Stimulated activated memory B cell treated with anti-CD40 and anti-IgM and Interleukin-4, amounts not matched to agents 10 μg/mL and 1 μg/mL and 100 μg/mL, for 72 hours (primary cell): Measurements from ENCODE around the gene EMC9.
A peak's percentile ranks its signal among the peaks of the same experiment; 100 is the strongest.

Source experiments
- ATAC-seq: fragments of 150-1000 bp; cut with Tn5 transposase; 2 replicates; pipeline ENCODE4 v1.10.0; 2021
- H3K27ac Mint-ChIP-seq: one replicate; pipeline ENCODE4 v1.8.0; 2022; ENCODE audit warnings: mild to moderate bottlenecking, mixed read lengths
- H3K27me3 Mint-ChIP-seq: one replicate; pipeline ENCODE4 v1.8.0; 2022; ENCODE audit warnings: mixed read lengths
- H3K36me3 Mint-ChIP-seq: one replicate; pipeline ENCODE4 v1.8.0; 2022; ENCODE audit warnings: mixed read lengths
- H3K4me1 Mint-ChIP-seq: one replicate; pipeline ENCODE4 v1.8.0; 2022; ENCODE audit warnings: mixed read lengths
- H3K4me3 Mint-ChIP-seq: one replicate; pipeline ENCODE4 v1.8.0; 2022; ENCODE audit warnings: mild to moderate bottlenecking, moderate library complexity, mixed read lengths
- H3K9me3 Mint-ChIP-seq: one replicate; pipeline ENCODE4 v1.8.0; 2022; ENCODE audit warnings: mixed read lengths

EMC9 gene

DNA sequence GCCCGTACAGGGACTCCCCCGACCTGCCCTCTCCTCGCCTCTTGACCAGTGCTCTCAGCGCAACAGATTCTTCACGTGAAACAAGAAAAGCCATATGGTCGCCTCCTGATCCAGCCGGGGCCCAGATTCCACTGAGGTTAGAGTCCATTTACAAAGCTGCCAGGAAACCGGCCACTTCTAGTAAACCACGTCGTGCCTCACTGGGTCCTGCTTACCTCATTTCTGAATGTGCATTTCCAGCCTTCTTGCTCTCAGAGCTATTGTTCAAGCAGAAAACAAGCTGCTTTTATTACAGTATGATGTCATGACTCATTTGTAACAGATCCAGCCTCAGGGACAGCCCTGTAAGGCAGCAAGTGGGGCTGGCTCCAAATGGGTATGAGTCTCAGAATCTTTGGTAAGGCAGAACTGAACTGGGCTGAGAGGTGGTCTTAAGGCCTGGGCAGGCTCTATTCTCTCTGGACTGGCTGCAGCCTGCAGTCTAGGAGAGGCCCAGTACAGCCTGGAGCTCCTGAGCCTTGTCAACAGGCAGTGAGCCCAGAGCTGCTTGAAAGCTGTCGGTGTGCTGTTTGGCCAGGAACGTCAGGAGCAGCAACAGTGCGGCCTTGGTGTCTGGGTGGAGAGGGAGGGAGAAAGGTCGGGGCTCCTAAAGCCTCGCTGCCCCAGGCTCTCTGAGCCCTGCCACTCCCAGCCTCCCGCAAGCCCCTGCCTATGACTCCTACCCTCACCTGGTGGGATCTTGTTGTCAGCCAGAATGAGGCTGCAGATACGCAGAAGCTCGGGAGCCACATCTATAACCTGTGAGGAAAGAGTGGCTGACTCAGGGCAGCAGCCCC lies 38.8 kb upstream of the EMC9 start:
- no peaks in the 10 kb centered on the region for H3K27me3 Mint-ChIP-seq
- H3K4me3 Mint-ChIP-seq = no peak overlapping the region
- no peak overlapping the region for H3K27ac Mint-ChIP-seq
- peaks cover 71% of the 10 kb centered on the region for H3K36me3 Mint-ChIP-seq
- peaks cover 14% of the 10 kb centered on the region for H3K4me1 Mint-ChIP-seq
- no peak for ATAC-seq
- H3K9me3 Mint-ChIP-seq = no peaks in the 10 kb centered on the region

DNA sequence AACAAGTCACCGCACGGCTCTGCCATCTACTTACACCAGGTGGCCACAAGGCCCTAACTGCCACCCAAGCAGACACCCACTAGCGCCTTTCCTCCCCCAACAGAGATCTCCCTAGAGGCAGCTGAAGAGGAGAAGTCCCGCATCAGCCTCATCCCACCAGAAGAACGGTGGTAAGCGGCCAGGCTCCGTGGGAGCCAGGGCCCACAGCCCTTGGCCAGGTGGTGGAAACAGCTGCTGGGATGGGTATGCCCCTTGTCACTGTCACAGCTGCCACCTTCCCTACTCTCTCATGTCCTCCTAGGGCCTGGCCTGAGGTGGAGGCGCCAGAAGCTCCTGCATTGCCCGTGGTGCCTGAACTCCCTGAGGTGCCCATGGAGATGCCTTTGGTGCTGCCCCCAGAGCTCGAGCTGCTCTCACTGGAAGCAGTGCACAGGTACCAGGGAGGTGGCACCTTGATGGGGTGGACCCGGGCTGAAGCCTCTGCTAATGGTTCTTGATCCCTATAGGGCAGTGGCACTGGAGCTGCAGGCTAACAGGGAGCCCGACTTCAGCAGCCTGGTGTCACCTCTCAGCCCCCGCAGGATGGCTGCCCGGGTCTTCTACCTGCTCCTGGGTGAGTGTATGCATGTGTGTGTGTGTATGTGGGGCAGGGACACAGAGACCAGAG lies 38.0 kb upstream of the EMC9 start:
- no peak for ATAC-seq
- H3K9me3 Mint-ChIP-seq = no peaks in the 10 kb centered on the region
- peaks cover 14% of the 10 kb centered on the region for H3K4me1 Mint-ChIP-seq
- no peaks in the 10 kb centered on the region for H3K27me3 Mint-ChIP-seq
- no peak overlapping the region for H3K4me3 Mint-ChIP-seq
- peak overlapping the region; percentile 38 for H3K27ac Mint-ChIP-seq
- peaks cover 71% of the 10 kb centered on the region for H3K36me3 Mint-ChIP-seq

DNA sequence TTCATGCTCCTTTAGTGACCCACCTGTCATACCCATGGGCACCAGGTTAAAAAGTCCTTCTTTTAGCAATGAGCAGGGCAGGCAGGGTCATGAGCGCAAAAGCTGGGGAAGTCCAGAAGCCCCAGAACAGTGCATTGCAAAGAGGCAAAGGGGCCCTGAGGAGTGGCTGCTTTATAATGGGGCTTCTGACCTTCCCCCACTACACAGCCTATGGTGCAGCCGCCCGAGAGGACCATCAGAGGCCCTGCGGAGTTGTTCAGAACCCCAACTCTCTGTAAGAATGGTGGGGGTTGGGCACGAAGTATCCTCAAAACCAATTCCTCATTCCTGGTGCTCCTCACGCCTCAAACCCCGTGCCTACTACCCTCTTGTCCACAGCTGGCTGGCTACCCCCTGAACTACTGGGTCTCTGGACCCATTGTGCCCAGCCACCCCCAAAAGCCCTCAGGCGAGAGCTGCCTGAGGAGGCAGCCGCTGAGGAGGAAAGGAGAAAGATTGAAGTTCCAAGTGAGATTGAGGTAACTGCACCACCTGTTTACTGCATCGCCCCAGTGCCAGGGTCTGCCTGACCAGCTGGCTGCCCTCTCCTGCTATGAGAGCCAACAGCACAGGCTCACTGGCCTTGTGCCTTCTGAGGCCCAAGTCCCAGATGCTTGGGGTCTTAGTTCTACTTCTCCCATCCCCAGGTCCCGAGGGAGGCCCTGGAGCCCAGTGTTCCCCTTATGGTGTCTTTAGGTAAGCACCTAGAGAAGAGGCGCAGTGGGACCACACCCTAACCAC lies 37.2 kb upstream of the EMC9 start:
- H3K27me3 Mint-ChIP-seq = no peaks in the 10 kb centered on the region
- ATAC-seq = no peak
- H3K4me3 Mint-ChIP-seq = no peak overlapping the region
- H3K36me3 Mint-ChIP-seq = peaks cover 68% of the 10 kb centered on the region
- no peaks in the 10 kb centered on the region for H3K9me3 Mint-ChIP-seq
- H3K4me1 Mint-ChIP-seq = peaks cover 14% of the 10 kb centered on the region
- H3K27ac Mint-ChIP-seq = peak overlapping the region; percentile 38

DNA sequence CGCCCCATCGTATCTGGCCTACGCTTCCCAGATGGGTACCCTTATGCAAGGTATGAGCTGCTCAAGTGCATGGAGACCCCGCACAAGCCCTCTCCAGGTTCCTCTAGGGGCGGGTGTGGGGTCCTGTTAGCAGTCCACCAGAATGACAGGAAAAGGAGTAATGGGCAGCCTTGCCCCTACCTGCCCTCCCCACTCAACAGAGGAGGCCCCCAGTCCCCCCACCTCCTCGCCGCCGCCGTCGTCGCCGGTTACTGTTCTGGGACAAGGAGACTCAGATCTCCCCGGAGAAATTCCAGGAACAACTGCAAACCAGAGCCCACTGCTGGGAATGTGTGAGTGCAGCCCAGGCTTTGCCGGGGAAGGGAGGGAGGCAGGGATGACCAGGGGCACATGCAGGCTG lies 36.5 kb upstream of the EMC9 start:
- H3K27ac Mint-ChIP-seq = no peak overlapping the region
- no peak for ATAC-seq
- peaks cover 14% of the 10 kb centered on the region for H3K4me1 Mint-ChIP-seq
- peaks cover 61% of the 10 kb centered on the region for H3K36me3 Mint-ChIP-seq
- H3K9me3 Mint-ChIP-seq = no peaks in the 10 kb centered on the region
- no peak overlapping the region for H3K4me3 Mint-ChIP-seq
- H3K27me3 Mint-ChIP-seq = no peaks in the 10 kb centered on the region

DNA sequence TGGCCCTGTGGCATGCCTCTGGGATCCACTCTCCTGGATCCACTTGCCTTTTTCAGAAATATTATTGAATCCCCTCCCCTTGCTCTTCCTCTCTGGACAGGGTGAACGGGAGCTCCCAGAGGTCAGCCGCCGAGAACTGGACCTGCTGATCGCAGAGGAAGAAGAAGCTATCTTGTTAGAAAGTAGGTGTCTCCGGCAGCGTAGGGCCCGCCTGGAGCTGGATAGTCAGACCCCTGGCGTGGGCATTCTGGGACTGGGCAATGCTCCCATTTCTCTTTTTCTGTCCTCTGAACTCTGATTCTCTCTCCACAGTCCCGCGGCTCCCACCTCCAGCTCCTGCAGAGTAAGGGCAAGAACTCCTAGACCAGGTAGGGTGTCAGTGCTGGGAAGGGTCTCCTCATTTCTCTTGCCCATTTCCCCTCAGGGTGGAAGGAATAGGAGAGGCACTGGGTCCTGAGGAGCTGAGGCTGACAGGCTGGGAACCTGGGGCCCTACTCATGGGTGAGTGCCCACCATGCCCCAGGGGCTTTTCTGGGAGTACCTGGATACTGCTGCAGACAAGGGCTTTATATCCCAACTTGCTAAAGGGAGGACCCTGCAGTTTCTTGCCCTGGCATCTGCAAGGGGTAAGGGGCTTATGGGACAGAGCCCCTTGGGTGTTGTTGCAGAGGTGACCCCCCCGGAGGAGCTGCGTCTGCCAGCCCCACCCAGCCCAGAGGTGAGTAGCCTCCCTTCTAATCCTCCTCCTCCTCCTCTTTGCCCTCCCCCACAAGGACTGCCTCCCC lies 35.8 kb upstream of the EMC9 start:
- no peak overlapping the region for H3K4me3 Mint-ChIP-seq
- ATAC-seq = no peak
- no peak overlapping the region for H3K27ac Mint-ChIP-seq
- no peaks in the 10 kb centered on the region for H3K9me3 Mint-ChIP-seq
- H3K4me1 Mint-ChIP-seq = peaks cover 17% of the 10 kb centered on the region
- no peaks in the 10 kb centered on the region for H3K27me3 Mint-ChIP-seq
- H3K36me3 Mint-ChIP-seq = peaks cover 55% of the 10 kb centered on the region

- no peak for ATAC-seq
- Mint-ChIP-seq H3K36me3 (peaks cover 50% of the 10 kb centered on the region), H3K27ac (no peak overlapping the region), H3K9me3 (no peaks in the 10 kb centered on the region), H3K27me3 (no peaks in the 10 kb centered on the region), H3K4me3 (no peak overlapping the region), H3K4me1 (peaks cover 24% of the 10 kb centered on the region)
These were observed 35.2 kb upstream of the EMC9 start for GRCh38 chr14:24176599-24176998.

DNA sequence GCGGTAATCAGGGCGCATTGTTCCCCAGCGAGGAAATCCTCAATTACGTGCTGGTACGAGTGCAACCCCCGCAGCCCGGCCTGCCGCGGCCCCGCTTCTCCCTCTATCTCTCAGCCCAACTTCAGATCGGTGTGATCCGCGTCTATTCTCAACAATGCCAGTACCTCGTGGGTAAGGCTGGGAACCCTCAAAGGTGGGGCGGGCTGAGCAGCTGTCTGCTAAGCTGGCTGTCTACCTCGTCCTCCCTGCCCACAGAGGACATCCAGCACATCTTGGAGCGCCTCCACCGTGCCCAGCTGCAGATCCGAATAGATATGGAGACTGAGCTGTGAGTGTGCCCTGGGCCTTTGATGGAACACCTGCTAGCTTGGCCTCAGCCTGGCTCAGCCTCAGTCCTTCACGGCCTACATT lies 31.5 kb upstream of the EMC9 start:
- no peaks in the 10 kb centered on the region for H3K27me3 Mint-ChIP-seq
- no peaks in the 10 kb centered on the region for H3K9me3 Mint-ChIP-seq
- H3K36me3 Mint-ChIP-seq = peaks cover 40% of the 10 kb centered on the region
- peaks cover 14% of the 10 kb centered on the region for H3K4me1 Mint-ChIP-seq
- no peak for ATAC-seq
- H3K27ac Mint-ChIP-seq = peak overlapping the region; percentile 91
- peak overlapping the region; percentile 55 for H3K4me3 Mint-ChIP-seq

DNA sequence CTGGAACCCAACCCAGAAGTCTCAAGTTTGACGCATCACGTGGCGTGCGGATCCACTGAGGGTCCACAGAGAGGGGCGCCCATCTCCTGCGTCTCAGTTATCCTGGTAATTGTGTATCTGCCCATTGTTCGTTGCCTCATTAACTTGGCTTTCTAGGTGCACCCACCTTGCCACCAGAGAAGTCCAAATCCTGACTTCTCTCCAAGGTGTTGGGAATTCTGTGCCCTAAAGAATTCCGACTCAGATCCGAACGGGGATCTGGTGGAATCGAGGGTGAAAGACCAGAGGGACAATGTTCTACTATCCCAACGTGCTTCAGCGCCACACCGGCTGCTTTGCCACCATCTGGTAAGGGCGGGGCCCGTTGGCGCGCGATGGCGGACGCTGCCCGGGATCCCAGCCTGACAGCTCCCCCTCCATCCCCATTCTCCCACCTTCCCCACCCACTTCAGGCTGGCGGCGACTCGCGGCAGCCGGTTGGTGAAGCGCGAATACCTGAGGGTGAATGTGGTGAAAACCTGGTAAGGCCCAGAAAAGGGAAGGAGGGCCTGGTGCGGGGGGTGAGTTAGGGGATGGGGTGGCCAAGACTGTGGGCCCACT lies 31.0 kb upstream of the EMC9 start:
- Mint-ChIP-seq H3K27ac (peak overlapping the region; percentile 91), H3K4me1 (peaks cover 14% of the 10 kb centered on the region), H3K27me3 (no peaks in the 10 kb centered on the region), H3K9me3 (no peaks in the 10 kb centered on the region), H3K36me3 (peaks cover 40% of the 10 kb centered on the region), H3K4me3 (peak overlapping the region; percentile 90)
- no peak for ATAC-seq

GRCh38 chr14:24171422-24172260 lies 30.2 kb upstream of the EMC9 start, which contains the start of gene REC8:
Gene REC8 (plus strand): TSS chr14:24172080. CDS start chr14:24172553, 473 bp downstream.
- ATAC-seq = peak; percentile 93
- H3K4me3 Mint-ChIP-seq = peak within 1 kb of the TSS; percentile 90
- peak within 1 kb of the TSS; percentile 91 for H3K27ac Mint-ChIP-seq
- peaks cover 14% of the 10 kb centered on the region for H3K4me1 Mint-ChIP-seq
- no peaks in the 10 kb centered on the region for H3K9me3 Mint-ChIP-seq
- no peaks in the 10 kb centered on the region for H3K27me3 Mint-ChIP-seq
- H3K36me3 Mint-ChIP-seq = peaks cover 42% of the 10 kb centered on the region

DNA sequence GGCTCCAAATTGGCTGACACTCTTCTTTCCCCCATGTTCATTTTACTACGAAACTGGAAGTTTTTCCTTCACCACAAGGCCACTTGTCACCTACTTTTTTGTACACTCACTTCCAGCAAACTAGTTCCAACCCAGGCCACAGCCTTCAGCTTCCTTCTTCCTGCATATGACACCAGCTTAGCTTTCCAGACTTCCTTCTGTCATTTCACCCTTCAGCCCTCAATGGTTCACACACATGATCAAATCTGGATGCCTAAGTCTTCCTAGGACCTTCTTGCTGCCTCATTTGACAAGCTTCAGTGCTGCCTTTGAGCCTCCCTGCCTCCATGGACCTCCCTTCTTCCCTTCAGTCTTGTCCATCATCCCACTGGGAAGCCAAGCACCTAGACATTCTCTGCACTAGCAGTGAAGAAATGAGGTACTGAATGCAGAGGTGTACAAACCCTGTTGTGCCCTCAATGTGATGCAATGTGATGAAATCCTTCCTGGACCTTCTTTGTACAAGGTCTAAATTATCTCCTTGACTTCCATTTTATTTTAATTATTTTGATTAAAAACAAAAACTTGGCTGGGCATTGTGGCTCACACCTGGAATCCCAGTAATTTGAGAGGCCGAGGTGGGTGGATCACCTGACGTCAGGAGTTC lies 26.2 kb upstream of the EMC9 start:
- Mint-ChIP-seq H3K9me3 (no peaks in the 10 kb centered on the region), H3K27me3 (no peaks in the 10 kb centered on the region), H3K27ac (no peak overlapping the region), H3K4me3 (no peak overlapping the region), H3K4me1 (peaks cover 46% of the 10 kb centered on the region), H3K36me3 (peaks cover 71% of the 10 kb centered on the region)
- no peak for ATAC-seq

- peaks cover 83% of the 10 kb centered on the region for H3K36me3 Mint-ChIP-seq
- peak overlapping the region; percentile 36 for H3K27ac Mint-ChIP-seq
- H3K27me3 Mint-ChIP-seq = no peaks in the 10 kb centered on the region
- no peaks in the 10 kb centered on the region for H3K9me3 Mint-ChIP-seq
- H3K4me3 Mint-ChIP-seq = no peak overlapping the region
- peaks cover 45% of the 10 kb centered on the region for H3K4me1 Mint-ChIP-seq
- ATAC-seq = no peak
These were observed 24.4 kb upstream of the EMC9 start for GRCh38 chr14:24165785-24166184.

DNA sequence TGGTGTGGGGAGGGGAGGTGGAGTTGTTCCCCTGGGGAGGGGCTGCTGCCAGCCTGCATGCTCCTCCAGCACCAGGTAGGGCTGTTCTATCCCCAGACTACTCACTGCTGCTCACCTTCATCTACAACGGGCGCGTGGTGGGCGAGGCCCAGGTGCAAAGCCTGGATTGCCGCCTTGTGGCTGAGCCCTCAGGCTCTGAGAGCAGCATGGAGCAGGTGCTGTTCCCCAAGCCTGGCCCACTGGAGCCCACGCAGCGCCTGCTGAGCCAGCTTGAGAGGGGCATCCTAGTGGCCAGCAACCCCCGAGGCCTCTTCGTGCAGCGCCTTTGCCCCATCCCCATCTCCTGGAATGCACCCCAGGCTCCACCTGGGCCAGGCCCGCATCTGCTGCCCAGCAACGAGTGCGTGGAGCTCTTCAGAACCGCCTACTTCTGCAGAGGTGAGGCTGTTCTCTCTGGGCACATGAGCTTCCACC lies 23.2 kb upstream of the EMC9 start:
- Mint-ChIP-seq H3K27me3 (no peaks in the 10 kb centered on the region), H3K4me1 (peaks cover 57% of the 10 kb centered on the region), H3K9me3 (no peaks in the 10 kb centered on the region), H3K36me3 (peaks cover 84% of the 10 kb centered on the region), H3K27ac (peak overlapping the region; percentile 24), H3K4me3 (no peak overlapping the region)
- ATAC-seq = no peak

- Mint-ChIP-seq H3K27me3 (no peaks in the 10 kb centered on the region), H3K4me1 (peaks cover 57% of the 10 kb centered on the region), H3K4me3 (peak overlapping the region; percentile 93), H3K36me3 (peaks cover 84% of the 10 kb centered on the region), H3K9me3 (no peaks in the 10 kb centered on the region), H3K27ac (peak overlapping the region; percentile 90)
- no peak for ATAC-seq
These were observed 20.7 kb upstream of the EMC9 start for GRCh38 chr14:24162093-24162492.
